ENCODE data around the gene TNIK.
A peak's percentile ranks its signal among the peaks of the same experiment; 100 is the strongest.

TNIK gene

GRCh38 chr3:171181907-171182690 is 278.1 kb downstream of the TNIK start:
- DNase-seq (ENCODE audit: low read depth): peak; percentile 55
- no peak overlapping the region for H3K4me3 ChIP-seq (ENCODE audit: low read depth, low read length)
- TF ChIP-seq, protein P1, sequence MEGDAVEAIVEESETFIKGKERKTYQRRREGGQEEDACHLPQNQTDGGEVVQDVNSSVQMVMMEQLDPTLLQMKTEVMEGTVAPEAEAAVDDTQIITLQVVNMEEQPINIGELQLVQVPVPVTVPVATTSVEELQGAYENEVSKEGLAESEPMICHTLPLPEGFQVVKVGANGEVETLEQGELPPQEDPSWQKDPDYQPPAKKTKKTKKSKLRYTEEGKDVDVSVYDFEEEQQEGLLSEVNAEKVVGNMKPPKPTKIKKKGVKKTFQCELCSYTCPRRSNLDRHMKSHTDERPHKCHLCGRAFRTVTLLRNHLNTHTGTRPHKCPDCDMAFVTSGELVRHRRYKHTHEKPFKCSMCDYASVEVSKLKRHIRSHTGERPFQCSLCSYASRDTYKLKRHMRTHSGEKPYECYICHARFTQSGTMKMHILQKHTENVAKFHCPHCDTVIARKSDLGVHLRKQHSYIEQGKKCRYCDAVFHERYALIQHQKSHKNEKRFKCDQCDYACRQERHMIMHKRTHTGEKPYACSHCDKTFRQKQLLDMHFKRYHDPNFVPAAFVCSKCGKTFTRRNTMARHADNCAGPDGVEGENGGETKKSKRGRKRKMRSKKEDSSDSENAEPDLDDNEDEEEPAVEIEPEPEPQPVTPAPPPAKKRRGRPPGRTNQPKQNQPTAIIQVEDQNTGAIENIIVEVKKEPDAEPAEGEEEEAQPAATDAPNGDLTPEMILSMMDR (conservative IDR thresholded peaks at IDR 0.05; ENCODE audit: low read depth, low read length): no peak

- no peak for DNase-seq (ENCODE audit: low read depth)
- TF ChIP-seq, protein P1 (conservative IDR thresholded peaks at IDR 0.05; ENCODE audit: low read depth, low read length): no peak
- no peak overlapping the region for H3K4me3 ChIP-seq (ENCODE audit: low read depth, low read length)
Observed at GRCh38 chr3:171178714-171179113, 281.5 kb downstream of the TNIK start.

DNA sequence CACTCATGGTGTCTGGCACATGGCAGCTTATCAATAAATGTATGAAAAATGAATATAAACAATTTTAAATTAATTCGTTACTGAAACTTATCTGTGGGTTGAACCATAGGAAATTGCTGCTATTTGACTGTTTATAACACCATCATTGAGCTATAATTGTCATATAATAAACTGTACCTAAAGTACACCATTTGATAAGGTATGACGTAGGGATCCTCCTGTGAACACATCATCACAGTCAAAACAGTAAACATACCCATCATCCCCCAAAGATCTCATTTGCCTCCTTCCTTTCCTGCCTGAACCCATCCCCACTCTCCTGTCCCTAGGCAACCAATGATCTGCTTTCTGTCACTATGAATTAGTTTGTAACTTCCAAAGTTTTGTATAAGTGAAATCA is 282.7 kb downstream of the TNIK start:
- no peak overlapping the region for H3K4me3 ChIP-seq (ENCODE audit: low read depth, low read length)
- DNase-seq (ENCODE audit: low read depth): no peak
- TF ChIP-seq, protein P1 (conservative IDR thresholded peaks at IDR 0.05; ENCODE audit: low read depth, low read length): no peak

GRCh38 chr3:171177056-171177455 is 283.1 kb downstream of the TNIK start:
- DNase-seq (ENCODE audit: low read depth): no peak
- H3K4me3 ChIP-seq (ENCODE audit: low read depth, low read length): no peak overlapping the region
- TF ChIP-seq, protein P1 (conservative IDR thresholded peaks at IDR 0.05; ENCODE audit: low read depth, low read length): no peak

GRCh38 chr3:171176244-171176933 is 283.8 kb downstream of the TNIK start:
- DNase-seq (ENCODE audit: low read depth): no peak
- H3K4me3 ChIP-seq (ENCODE audit: low read depth, low read length): no peak overlapping the region
- TF ChIP-seq, protein P1 (conservative IDR thresholded peaks at IDR 0.05; ENCODE audit: low read depth, low read length): no peak

GRCh38 chr3:171175741-171176234 is 284.4 kb downstream of the TNIK start:
- DNase-seq (ENCODE audit: low read depth): no peak
- TF ChIP-seq, protein P1 (conservative IDR thresholded peaks at IDR 0.05; ENCODE audit: low read depth, low read length): no peak
- no peak overlapping the region for H3K4me3 ChIP-seq (ENCODE audit: low read depth, low read length)

Measured in choroid plexus epithelial cell (primary cell).